HFF-Myc (cell line): ENCODE results near the gene MBNL2.

ENCODE experiments used
- DNase-seq: peaks from one replicate; pipeline ENCODE4 v3.0.0-alpha.2; 2011; ENCODE audit warnings: low read depth; ENCODE audit errors: extremely low read depth
- H3K4me3 ChIP-seq: replicated peaks from 2 replicates; pipeline ENCODE4 v1.5.1; 2011; ENCODE audit warnings: low read depth, mild to moderate bottlenecking, control low read depth, low read length
- TF ChIP-seq, protein P1 (sequence below): IDR thresholded peaks from 2 replicates; pipeline ENCODE4 v1.5.1; 2012; ENCODE audit warnings: mild to moderate bottlenecking, low read depth, low read length, control low read depth; ENCODE audit errors: missing control alignments

The MBNL2 gene

DNA sequence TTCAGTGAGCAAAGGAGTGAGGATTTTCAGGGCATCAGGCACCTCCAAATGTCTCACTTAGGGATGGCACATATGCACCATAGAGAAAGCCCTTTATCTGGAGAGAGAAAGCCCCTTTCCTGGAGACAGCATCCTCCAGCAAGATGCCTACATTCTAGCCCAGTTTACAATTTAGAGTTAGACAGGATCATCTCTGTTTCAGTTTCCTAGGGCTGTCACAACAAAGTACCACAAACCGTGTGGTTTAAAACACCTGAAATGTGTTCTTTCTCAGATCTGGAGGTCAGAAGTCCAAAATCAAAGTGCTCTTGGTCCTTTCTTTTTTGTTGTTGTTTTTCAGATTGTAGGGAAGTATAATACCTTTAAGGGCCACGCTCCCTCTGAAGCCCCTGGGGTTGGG is 61.8 kb downstream of the MBNL2 start:
- TF ChIP-seq, protein P1, sequence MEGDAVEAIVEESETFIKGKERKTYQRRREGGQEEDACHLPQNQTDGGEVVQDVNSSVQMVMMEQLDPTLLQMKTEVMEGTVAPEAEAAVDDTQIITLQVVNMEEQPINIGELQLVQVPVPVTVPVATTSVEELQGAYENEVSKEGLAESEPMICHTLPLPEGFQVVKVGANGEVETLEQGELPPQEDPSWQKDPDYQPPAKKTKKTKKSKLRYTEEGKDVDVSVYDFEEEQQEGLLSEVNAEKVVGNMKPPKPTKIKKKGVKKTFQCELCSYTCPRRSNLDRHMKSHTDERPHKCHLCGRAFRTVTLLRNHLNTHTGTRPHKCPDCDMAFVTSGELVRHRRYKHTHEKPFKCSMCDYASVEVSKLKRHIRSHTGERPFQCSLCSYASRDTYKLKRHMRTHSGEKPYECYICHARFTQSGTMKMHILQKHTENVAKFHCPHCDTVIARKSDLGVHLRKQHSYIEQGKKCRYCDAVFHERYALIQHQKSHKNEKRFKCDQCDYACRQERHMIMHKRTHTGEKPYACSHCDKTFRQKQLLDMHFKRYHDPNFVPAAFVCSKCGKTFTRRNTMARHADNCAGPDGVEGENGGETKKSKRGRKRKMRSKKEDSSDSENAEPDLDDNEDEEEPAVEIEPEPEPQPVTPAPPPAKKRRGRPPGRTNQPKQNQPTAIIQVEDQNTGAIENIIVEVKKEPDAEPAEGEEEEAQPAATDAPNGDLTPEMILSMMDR = no peak
- no peak for DNase-seq
- H3K4me3 ChIP-seq = no peak overlapping the region

DNA sequence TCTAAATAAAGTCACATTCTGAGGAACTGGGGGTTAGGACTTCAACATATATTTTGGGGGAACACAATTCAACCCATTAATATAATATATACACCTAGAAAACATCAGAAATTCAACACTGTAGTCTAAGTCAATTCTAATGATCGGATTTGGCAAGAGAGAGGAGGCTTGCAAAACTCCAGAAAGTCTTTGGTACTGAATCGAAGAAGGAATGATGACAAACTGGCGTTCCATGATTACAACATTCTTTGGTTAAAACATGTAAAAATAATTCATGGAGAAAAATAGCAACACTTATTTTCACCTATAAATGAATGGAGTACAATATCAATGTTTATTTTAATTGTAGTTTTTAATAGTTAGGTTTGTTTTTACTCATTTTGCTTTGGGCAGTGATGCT is 62.4 kb downstream of the MBNL2 start:
- no peak overlapping the region for H3K4me3 ChIP-seq
- TF ChIP-seq, protein P1 = no peak
- no peak for DNase-seq

DNA sequence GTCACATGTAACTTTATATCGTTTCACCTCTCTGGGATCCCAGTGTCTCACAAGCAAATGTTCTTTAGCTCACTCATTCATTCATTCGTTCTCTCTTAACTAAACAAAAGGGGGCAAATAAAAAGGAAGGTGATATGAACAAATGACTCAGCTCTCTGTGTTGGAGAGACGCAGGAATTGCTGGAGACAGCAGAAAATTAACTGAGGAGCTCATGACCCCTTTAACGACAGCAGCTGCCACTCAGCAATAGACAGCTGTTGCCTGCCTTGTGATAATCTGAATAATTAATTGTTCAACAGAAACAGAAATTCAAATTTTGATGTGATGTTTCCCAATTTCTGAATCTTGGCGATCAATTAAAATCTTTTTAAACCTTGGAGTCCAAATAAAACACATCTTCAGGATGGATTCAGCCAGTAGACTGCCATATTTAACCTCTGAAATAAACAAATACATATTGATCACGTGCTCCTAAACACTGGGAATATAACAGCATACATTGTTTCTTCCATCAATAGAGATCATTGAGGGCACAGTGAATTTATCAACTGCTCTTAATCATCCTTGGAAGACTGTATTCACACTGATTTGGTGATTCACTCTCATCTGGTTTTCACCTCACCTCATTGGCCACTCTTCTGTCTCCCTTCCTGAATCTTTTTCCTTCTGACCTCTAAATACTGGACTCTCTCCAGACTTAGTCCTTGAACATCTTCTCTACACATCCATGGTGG is 63.3 kb downstream of the MBNL2 start:
- TF ChIP-seq, protein P1 = no peak
- no peak for DNase-seq
- H3K4me3 ChIP-seq = no peak overlapping the region

DNA sequence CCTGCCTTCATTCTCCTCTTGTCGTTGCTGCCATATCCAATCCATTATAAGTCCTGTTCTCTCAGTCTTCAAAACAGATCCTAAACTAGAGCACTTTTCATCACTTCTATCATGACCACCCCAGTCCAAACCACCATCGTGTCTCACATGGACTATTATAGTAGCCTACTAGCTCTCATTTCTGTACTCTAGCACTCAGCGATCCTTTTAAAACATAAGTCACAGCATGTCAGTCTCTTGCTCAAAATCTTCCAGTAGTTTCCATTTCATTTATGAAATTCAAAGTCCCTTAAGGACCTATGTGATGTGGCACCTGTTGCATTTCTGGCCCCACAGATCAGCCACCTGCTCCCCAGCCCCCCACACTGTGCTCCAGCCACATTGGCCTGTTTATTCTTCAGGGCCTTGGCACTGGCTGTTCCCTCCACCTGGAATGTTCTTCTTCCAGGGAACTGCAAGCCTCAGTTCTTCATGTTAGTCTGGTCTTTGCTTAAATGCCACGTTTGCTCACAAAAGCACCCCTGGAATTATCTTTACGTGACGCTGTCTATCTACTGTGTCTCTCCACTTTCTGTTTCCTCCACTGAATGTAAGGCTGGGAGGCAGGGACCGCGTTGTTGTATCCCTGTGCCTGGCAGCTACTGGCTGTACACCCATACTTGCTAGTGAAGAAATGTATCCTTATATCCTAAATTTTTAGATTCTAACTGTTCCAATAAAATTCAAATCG is 64.3 kb downstream of the MBNL2 start:
- no peak for DNase-seq
- H3K4me3 ChIP-seq = no peak overlapping the region
- TF ChIP-seq, protein P1 = no peak

DNA sequence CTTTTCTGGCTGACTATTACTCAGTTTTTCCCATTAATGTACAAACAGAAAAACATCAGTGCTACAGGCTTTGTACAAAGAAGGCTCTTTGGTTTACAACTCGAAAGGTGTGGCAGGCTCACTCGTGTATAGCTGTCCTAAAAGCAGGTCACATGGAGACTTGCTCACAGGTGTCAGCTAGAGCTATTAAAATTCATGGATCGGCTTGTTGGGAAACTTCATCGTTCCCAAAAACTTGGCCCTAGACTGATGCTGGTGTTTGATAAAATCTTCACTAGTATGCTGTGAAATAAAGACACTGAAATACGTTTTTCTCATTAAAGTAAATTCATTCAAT is 64.9 kb downstream of the MBNL2 start:
- H3K4me3 ChIP-seq = no peak overlapping the region
- DNase-seq = no peak

DNA sequence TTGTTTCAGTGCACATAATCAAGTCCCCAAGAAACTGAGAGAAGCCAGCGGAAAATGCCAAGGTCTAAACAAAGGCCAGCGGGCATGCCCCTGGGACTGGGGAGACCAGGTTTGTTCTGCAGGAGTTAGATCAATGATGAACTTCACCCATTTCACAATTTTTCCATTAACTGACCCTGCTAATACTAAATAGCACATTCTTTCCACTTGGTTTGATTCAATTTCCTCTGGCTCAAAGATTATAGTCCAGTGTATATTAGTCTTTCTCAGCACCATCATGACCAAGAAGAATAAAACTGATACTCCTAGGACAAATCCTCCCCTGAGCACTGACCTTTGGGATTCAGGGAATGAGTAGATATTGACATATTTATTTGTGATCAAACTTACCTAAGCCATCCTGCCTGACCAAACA is 66.4 kb downstream of the MBNL2 start:
- H3K4me3 ChIP-seq = no peak overlapping the region
- DNase-seq = no peak
- TF ChIP-seq, protein P1 = no peak

More for the DNA sequence above, 64.9 kb downstream of the MBNL2 start:
- TF ChIP-seq, protein P1 = no peak
